BLaER1 treated with 17β-estradiol and CSF1 and Interleukin-3, amounts not matched to agents 10 nM and 100 nM (cell line): Measurements from ENCODE around the gene CYS1.

ENCODE experiments used
- H3K27ac ChIP-seq, 11 experiments: shearing (Covaris generic); formaldehyde crosslinking; 2 replicates each; pipeline ENCODE4 v1.8.1; 2022
- H3K27me3 ChIP-seq, 11 experiments: shearing (Covaris generic); formaldehyde crosslinking; 2 replicates each; pipeline ENCODE4 v1.8.1; 2022
- H3K36me3 ChIP-seq, 11 experiments: shearing (Covaris generic); formaldehyde crosslinking; 2 replicates each; pipeline ENCODE4 v1.8.1; 2022
- H3K4me1 ChIP-seq, 10 experiments: shearing (Covaris generic); formaldehyde crosslinking; 2 replicates each; pipeline ENCODE4 v1.8.1; 2022
- H3K4me2 ChIP-seq, 11 experiments: shearing (Covaris generic); formaldehyde crosslinking; 2 replicates each; pipeline ENCODE4 v1.8.1; 2022
- H3K4me3 ChIP-seq, 10 experiments: shearing (Covaris generic); formaldehyde crosslinking; 2 replicates each; pipeline ENCODE4 v1.8.1; 2022
- H3K9ac ChIP-seq, 11 experiments: shearing (Covaris generic); formaldehyde crosslinking; 2 replicates each; pipeline ENCODE4 v1.8.1; 2022
- H3K9me3 ChIP-seq, 11 experiments: shearing (Covaris generic); formaldehyde crosslinking; replicated peaks in 1 of 11; 2 replicates each; pipeline ENCODE4 v1.8.1; 2022
- H4K20me1 ChIP-seq, 11 experiments: shearing (Covaris generic); formaldehyde crosslinking; 2 replicates each; pipeline ENCODE4 v1.8.1; 2022
- Cebpa-rat ChIP-seq, 11 experiments: shearing (Covaris generic); IDR thresholded peaks; 2 replicates each; pipeline ENCODE4 v1.8.1; 2022

Gene CYS1

GRCh38 chr2:10079870-10080535, at the start of gene CYS1:
CYS1 (minus strand) TSS chr2:10080411; CDS start chr2:10080223, 188 bp downstream.
- H3K9ac ChIP-seq: peak within 1 kb of the TSS in 10 of 11 experiments; percentile 30 to 75 (median 64); a peak in 21 of 22 replicates
- peak within 1 kb of the TSS; percentile 53 to 73 (median 62) for H3K4me3 ChIP-seq
- peaks cover 8 to 29% (median 22%) of the 10 kb centered on the region in 10 experiments; a peak in 19 of 20 replicates for H3K4me1 ChIP-seq
- TF ChIP-seq Cebpa-rat (IDR thresholded peaks at IDR 0.05): no peak
- no peak within 1 kb of the TSS for H3K27ac ChIP-seq
- H3K4me2 ChIP-seq: peak within 1 kb of the TSS; percentile 83 to 97 (median 92)
- peaks cover 0 to 36% (median 25%) of the 10 kb centered on the region in 11 experiments; a peak in 16 of 22 replicates for H4K20me1 ChIP-seq
- peaks cover 88 to 99% (median 97%) of the 10 kb centered on the region in 11 experiments for H3K27me3 ChIP-seq
- no peaks in the 10 kb centered on the region for H3K9me3 ChIP-seq
- no peaks in the 10 kb centered on the region for H3K36me3 ChIP-seq

DNA sequence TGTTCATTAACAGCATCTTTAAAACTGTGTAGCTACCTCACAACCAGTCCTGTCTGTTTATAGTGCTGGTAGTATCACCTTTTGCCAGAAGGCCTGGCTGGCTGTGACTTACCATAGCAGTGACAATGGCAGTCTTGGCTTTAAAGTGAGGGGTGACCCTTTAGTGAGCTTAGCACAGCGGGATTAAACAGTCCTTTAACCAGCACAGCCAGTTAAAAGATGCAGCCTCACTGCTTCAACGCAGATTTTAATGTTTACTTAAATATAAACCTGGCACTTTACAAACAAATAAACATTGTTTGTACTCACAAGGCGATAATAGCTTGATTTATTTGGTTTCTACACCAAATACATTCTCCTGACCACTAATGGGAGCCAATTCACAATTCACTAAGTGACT, 49.3 kb upstream of the CYS1 start:
- peaks cover 16 to 67% (median 50%) of the 10 kb centered on the region in 10 experiments for H3K4me1 ChIP-seq
- peaks cover 0 to 100% (median 88%) of the 10 kb centered on the region in 11 experiments; a peak in 16 of 22 replicates for H4K20me1 ChIP-seq
- peaks cover 0 to 100% (median 98%) of the 10 kb centered on the region in 11 experiments; a peak in 18 of 22 replicates for H3K36me3 ChIP-seq
- H3K4me2 ChIP-seq: peak overlapping the region in 9 of 11 experiments; percentile 13 to 100 (median 85); a peak in 7 of 22 replicates
- H3K9ac ChIP-seq: peak overlapping the region in 2 of 11 experiments; percentile 11 to 56; a peak in 2 of 22 replicates
- no peaks in the 10 kb centered on the region for H3K27me3 ChIP-seq
- no peaks in the 10 kb centered on the region for H3K9me3 ChIP-seq
- TF ChIP-seq Cebpa-rat (IDR thresholded peaks at IDR 0.05): no peak
- no peak overlapping the region for H3K27ac ChIP-seq
- no peak overlapping the region; a peak in 1 of 20 replicates for H3K4me3 ChIP-seq

DNA sequence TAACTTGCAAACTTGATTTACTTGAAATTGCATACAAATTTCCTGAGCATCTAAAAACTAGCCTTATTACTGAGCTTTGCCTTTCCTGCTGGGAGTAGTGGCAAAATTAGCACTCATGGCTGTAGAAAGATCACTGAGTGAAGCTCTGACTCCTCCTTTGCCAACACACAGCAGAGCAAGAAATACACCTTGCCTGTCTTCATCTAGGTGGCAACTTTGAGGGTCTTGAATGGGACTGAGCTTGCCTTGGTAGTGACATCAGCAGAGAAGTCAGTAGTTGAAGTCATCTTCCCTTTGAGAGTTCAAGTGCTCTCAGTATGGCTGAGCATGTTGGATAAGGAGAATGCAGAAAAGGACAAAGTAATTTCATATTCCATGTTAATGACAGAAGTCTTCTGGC, 48.2 kb upstream of the CYS1 start:
- H3K36me3 ChIP-seq: peaks cover 0 to 100% (median 94%) of the 10 kb centered on the region in 11 experiments; a peak in 18 of 22 replicates

GRCh38 chr2:10126632-10127026, 46.4 kb upstream of the CYS1 start:
- peak overlapping the region in 10 of 11 experiments; percentile 85 to 100 (median 92); a peak in 18 of 22 replicates for H3K4me2 ChIP-seq
- peaks cover 0 to 87% (median 82%) of the 10 kb centered on the region in 11 experiments; a peak in 17 of 22 replicates for H4K20me1 ChIP-seq
- H3K27ac ChIP-seq: peak overlapping the region in 2 of 11 experiments; percentile 12 to 97; a peak in 1 of 22 replicates
- H3K9me3 ChIP-seq: no peaks in the 10 kb centered on the region
- H3K27me3 ChIP-seq: no peaks in the 10 kb centered on the region
- peak overlapping the region in 9 of 11 experiments; percentile 3 to 96 (median 18); a peak in 9 of 22 replicates for H3K9ac ChIP-seq
- H3K4me1 ChIP-seq: peaks cover 33 to 75% (median 63%) of the 10 kb centered on the region in 10 experiments
- peaks cover 0 to 86% (median 78%) of the 10 kb centered on the region in 11 experiments; a peak in 18 of 22 replicates for H3K36me3 ChIP-seq
- no peak for TF ChIP-seq Cebpa-rat (IDR thresholded peaks at IDR 0.05)
- H3K4me3 ChIP-seq: peak overlapping the region in 1 of 10 experiments; percentile 82; a peak in 3 of 20 replicates

More for the DNA sequence above, 48.2 kb upstream of the CYS1 start:
- Histone ChIP-seq H3K9ac (peak overlapping the region in 2 of 11 experiments; percentile 0 to 34; a peak in 5 of 22 replicates), H3K4me3 (no peak overlapping the region), H3K9me3 (no peaks in the 10 kb centered on the region), H3K4me1 (peaks cover 25 to 72% (median 57%) of the 10 kb centered on the region in 10 experiments), H3K27me3 (no peaks in the 10 kb centered on the region), H3K27ac (no peak overlapping the region), H4K20me1 (peaks cover 0 to 99% (median 94%) of the 10 kb centered on the region in 11 experiments; a peak in 16 of 22 replicates), H3K4me2 (peak overlapping the region in 10 of 11 experiments; percentile 2 to 100 (median 56); a peak in 15 of 22 replicates)
- TF ChIP-seq Cebpa-rat (IDR thresholded peaks at IDR 0.05): no peak

GRCh38 chr2:10125842-10126631, 45.8 kb upstream of the CYS1 start:
- H3K27me3 ChIP-seq: no peaks in the 10 kb centered on the region

GRCh38 chr2:10124538-10125045, 44.4 kb upstream of the CYS1 start:
- Histone ChIP-seq H3K4me2 (peak overlapping the region; percentile 85 to 100 (median 92)), H3K4me3 (peak overlapping the region; percentile 64 to 89 (median 86); a peak in 18 of 20 replicates), H3K9me3 (no peaks in the 10 kb centered on the region), H4K20me1 (peaks cover 0 to 68% (median 62%) of the 10 kb centered on the region in 11 experiments; a peak in 17 of 22 replicates), H3K27ac (peak overlapping the region in 10 of 11 experiments; percentile 61 to 97 (median 92); a peak in 20 of 22 replicates), H3K36me3 (peaks cover 0 to 66% (median 58%) of the 10 kb centered on the region in 11 experiments; a peak in 18 of 22 replicates), H3K27me3 (no peaks in the 10 kb centered on the region), H3K4me1 (peaks cover 47 to 89% (median 73%) of the 10 kb centered on the region in 10 experiments), H3K9ac (peak overlapping the region in 10 of 11 experiments; percentile 43 to 97 (median 94); a peak in 20 of 22 replicates)
- no peak for TF ChIP-seq Cebpa-rat (IDR thresholded peaks at IDR 0.05)

More at GRCh38 chr2:10125842-10126631, 45.8 kb upstream of the CYS1 start:
- no peak for TF ChIP-seq Cebpa-rat (IDR thresholded peaks at IDR 0.05)
- Histone ChIP-seq H3K36me3 (peaks cover 0 to 80% (median 72%) of the 10 kb centered on the region in 11 experiments; a peak in 18 of 22 replicates), H3K4me3 (peak overlapping the region in 8 of 10 experiments; percentile 10 to 89 (median 88); a peak in 10 of 20 replicates), H4K20me1 (peaks cover 0 to 82% (median 77%) of the 10 kb centered on the region in 11 experiments; a peak in 17 of 22 replicates), H3K4me2 (peak overlapping the region; percentile 34 to 100 (median 92); a peak in 20 of 22 replicates), H3K9me3 (no peaks in the 10 kb centered on the region), H3K9ac (peak overlapping the region in 10 of 11 experiments; percentile 15 to 96 (median 92); a peak in 15 of 22 replicates), H3K27ac (peak overlapping the region in 4 of 11 experiments; percentile 12 to 97 (median 51); a peak in 2 of 22 replicates), H3K4me1 (peaks cover 39 to 80% (median 67%) of the 10 kb centered on the region in 10 experiments)

DNA sequence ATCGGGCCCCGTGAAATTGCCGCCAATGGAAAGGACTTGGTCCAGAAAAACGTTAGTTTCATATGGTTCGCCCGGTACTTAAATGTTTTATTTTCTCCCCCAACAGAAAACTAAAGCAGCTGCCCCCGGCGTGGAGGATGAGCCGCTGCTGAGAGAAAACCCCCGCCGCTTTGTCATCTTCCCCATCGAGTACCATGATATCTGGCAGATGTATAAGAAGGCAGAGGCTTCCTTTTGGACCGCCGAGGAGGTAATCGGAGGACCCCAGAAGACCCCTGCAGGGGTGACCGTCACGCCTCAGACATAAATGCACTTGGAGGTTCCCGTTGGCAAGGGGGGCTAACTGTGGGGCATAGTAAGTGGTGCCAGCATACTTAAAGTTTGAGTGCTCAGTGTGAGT, 43.1 kb upstream of the CYS1 start:
- Histone ChIP-seq H3K4me2 (peak overlapping the region; percentile 85 to 100 (median 92)), H4K20me1 (peaks cover 0 to 55% (median 50%) of the 10 kb centered on the region in 11 experiments; a peak in 17 of 22 replicates), H3K9me3 (no peaks in the 10 kb centered on the region), H3K27ac (peak overlapping the region in 10 of 11 experiments; percentile 72 to 97 (median 92); a peak in 21 of 22 replicates), H3K27me3 (no peaks in the 10 kb centered on the region), H3K36me3 (peaks cover 0 to 52% (median 45%) of the 10 kb centered on the region in 11 experiments; a peak in 18 of 22 replicates), H3K9ac (peak overlapping the region; percentile 76 to 97 (median 93)), H3K4me3 (peak overlapping the region; percentile 64 to 89 (median 86)), H3K4me1 (peaks cover 52 to 90% (median 72%) of the 10 kb centered on the region in 10 experiments)
- TF ChIP-seq Cebpa-rat (IDR thresholded peaks at IDR 0.05): no peak
